Measurements from ENCODE around the gene SFXN1. TPM values are rescaled to one million over a fixed set of nuclear protein-coding genes. Genes with fewer than 3 reads are reported as not detected.

Gene SFXN1
- total and polyA plus RNA-seq, 2 donors (not counting 3 experiments of a cell fraction or from before 2014, with no cell fraction given), result 61.7 to 69.3 TPM

DNA sequence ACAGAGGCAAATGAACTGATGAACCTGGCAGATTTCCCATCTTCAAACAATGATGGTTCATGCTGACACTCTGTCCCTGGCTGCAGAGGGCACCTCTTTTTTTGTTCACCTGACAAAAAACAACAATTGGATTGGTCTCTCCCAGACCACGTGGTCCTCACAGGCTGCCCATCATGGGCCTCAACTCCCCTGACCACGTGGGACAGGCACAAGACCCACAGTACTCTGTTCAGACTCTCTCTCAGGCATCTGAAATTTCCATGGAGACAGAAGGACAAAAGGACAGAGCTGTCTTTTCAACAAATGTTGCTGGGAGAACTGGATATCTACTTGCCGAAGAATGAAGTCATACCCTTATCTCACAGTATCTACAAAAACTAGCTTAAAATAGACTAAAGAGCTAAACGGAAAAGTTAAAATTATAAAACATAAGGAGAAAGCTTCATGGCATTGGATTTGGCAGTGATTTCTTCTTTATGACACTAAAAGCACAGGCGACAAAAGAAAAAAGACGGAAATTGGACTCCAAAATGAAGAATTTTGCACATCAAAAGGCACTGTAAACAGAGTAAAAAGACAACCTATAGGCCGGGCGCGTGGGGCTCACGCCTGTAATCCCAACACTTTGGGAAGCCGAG lies 22.1 kb upstream of the SFXN1 start:
- Histone ChIP-seq H3K36me3 (ENCODE audit: control insufficient read depth in 2 of 2, extremely low read depth in 1 of 2, insufficient read depth in 2 of 2, low read length in 2 of 2) (no peaks in the 10 kb centered on the region), H3K9me3 (replicated peaks; ENCODE audit: control insufficient read depth, insufficient read depth, low read length) (no peaks in the 10 kb centered on the region), H3K4me3 (replicated peaks in 1 of 3; ENCODE audit: insufficient read depth in 1 of 3, low read depth in 1 of 3, low read length in 3 of 3) (no peak overlapping the region), H3K9ac (replicated peaks; ENCODE audit: extremely low read depth, insufficient read depth, low read length) (no peak overlapping the region), H3K27me3 (ENCODE audit: control insufficient read depth in 2 of 2, insufficient read depth in 2 of 2, low read length in 2 of 2) (no peaks in the 10 kb centered on the region), H2AFZ (ENCODE audit: low read depth, low read length) (no peak overlapping the region), H3K4me1 (ENCODE audit: control insufficient read depth, extremely low read depth, insufficient read depth, low read length) (no peaks in the 10 kb centered on the region), H3K79me2 (ENCODE audit: control insufficient read depth, insufficient read depth, low read length) (no peaks in the 10 kb centered on the region), H3K9me1 (replicated peaks; ENCODE audit: control insufficient read depth, extremely low read depth, insufficient read depth, low read length) (no peaks in the 10 kb centered on the region), H3K27ac (ENCODE audit: insufficient read depth, low read depth, low read length) (no peak overlapping the region), H3K4me2 (ENCODE audit: insufficient read depth, low read length) (no peak overlapping the region), H4K20me1 (replicated peaks; ENCODE audit: control insufficient read depth, extremely low read depth, insufficient read depth, low read length) (no peaks in the 10 kb centered on the region)
- TF ChIP-seq, protein P1, sequence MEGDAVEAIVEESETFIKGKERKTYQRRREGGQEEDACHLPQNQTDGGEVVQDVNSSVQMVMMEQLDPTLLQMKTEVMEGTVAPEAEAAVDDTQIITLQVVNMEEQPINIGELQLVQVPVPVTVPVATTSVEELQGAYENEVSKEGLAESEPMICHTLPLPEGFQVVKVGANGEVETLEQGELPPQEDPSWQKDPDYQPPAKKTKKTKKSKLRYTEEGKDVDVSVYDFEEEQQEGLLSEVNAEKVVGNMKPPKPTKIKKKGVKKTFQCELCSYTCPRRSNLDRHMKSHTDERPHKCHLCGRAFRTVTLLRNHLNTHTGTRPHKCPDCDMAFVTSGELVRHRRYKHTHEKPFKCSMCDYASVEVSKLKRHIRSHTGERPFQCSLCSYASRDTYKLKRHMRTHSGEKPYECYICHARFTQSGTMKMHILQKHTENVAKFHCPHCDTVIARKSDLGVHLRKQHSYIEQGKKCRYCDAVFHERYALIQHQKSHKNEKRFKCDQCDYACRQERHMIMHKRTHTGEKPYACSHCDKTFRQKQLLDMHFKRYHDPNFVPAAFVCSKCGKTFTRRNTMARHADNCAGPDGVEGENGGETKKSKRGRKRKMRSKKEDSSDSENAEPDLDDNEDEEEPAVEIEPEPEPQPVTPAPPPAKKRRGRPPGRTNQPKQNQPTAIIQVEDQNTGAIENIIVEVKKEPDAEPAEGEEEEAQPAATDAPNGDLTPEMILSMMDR (IDR thresholded peaks at IDR 0.05; ENCODE audit: extremely low read depth in 1 of 2, insufficient read depth in 1 of 2, low read depth in 1 of 2, low read length in 2 of 2), result no peak
- TF ChIP-seq MYC (IDR thresholded peaks at IDR 0.05; ENCODE audit: low read depth, low read length) (no peak), JUN (IDR thresholded peaks at IDR 0.05; ENCODE audit: borderline replicate concordance, insufficient read depth, insufficient read length, low read depth) (no peak), EZH2 (IDR thresholded peaks at IDR 0.05; ENCODE audit: borderline replicate concordance, low read depth, low read length, severe bottlenecking) (no peak), POLR2AphosphoS5 (IDR thresholded peaks at IDR 0.05; ENCODE audit: insufficient read depth, low read depth, low read length) (no peak), FOS (IDR thresholded peaks at IDR 0.05; ENCODE audit: borderline replicate concordance, insufficient read depth, low read length) (no peak), GATA2 (IDR thresholded peaks at IDR 0.05; ENCODE audit: insufficient read depth, insufficient read length, low read depth, low read length) (no peak), POLR2A (IDR thresholded peaks at IDR 0.05; ENCODE audit: low read depth, low read length) (no peak)
- TF ChIP-seq, protein P2, sequence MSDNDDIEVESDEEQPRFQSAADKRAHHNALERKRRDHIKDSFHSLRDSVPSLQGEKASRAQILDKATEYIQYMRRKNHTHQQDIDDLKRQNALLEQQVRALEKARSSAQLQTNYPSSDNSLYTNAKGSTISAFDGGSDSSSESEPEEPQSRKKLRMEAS (IDR thresholded peaks at IDR 0.05; ENCODE audit: insufficient read depth, insufficient read length), result no peak
- POLR2A ChIA-PET, result no interaction called here
- CTCF ChIA-PET, result interaction anchor here (1.1 kb wide), 1 partner anchor 9 kb away, joined by 5 read pairs; no protein-coding TSS in a partner anchor
- BruUV-seq (replicated peaks), result no TSS peak
- intact Hi-C loops (cut with micrococcal nuclease), result no loop called here
- FAIRE-seq (no peak), DNase-seq (ENCODE audit: low read depth, low spot score) (no peak)
- dilution Hi-C loops (cut with MboI; ENCODE audit: extremely low pct_ligation_motif_present, low sequenced_read_pairs), result no loop called here
